ENCODE results near the gene GDF2. TPM values are rescaled to one million over a fixed set of nuclear protein-coding genes. Genes with fewer than 3 reads are reported as not detected.

GDF2 gene
- total RNA-seq, 1 experiment from 2014 or later: not detected

- Histone ChIP-seq H3K23me2 (ENCODE audit: insufficient read length, low read depth, low read length, poor library complexity, severe bottlenecking) (no peaks in the 10 kb centered on the region), H2AFZ (ENCODE audit: low read length) (no peak overlapping the region), H3K9ac (ENCODE audit: extremely low read depth, insufficient read length, low read length) (no peak overlapping the region), H3K14ac (ENCODE audit: insufficient read depth, low read length) (no peak overlapping the region), H3K4ac (ENCODE audit: low read depth, low read length) (no peak overlapping the region), H2BK15ac (ENCODE audit: low read depth, low read length) (no peak overlapping the region), H2BK5ac (ENCODE audit: insufficient read length, low read length) (no peak overlapping the region), H3T11ph (ENCODE audit: low read length) (no peak overlapping the region), H4K91ac (ENCODE audit: insufficient read length, low read depth, low read length) (no peak overlapping the region), H2AK5ac (ENCODE audit: insufficient read length, low read length) (no peak overlapping the region), H3K79me2 (ENCODE audit: insufficient read depth, low read length) (no peaks in the 10 kb centered on the region), H4K20me1 (ENCODE audit: control insufficient read depth, insufficient read depth, insufficient read length) (no peaks in the 10 kb centered on the region), H3K4me1 (ENCODE audit: insufficient read depth, low read length) (no peaks in the 10 kb centered on the region), H3K27ac (ENCODE audit: insufficient read length, low read depth, low read length) (no peak overlapping the region), H3K23ac (ENCODE audit: insufficient read length, low read depth, low read length) (no peak overlapping the region), H3K18ac (ENCODE audit: insufficient read length, low read depth, low read length) (no peak overlapping the region), H3K56ac (ENCODE audit: insufficient read length, low read depth, low read length) (no peak overlapping the region), H4K5ac (ENCODE audit: insufficient read length, low read depth, low read length) (no peak overlapping the region), H2BK120ac (ENCODE audit: low read depth, low read length, poor library complexity, severe bottlenecking) (no peak overlapping the region), H3K27me3 (ENCODE audit: insufficient read depth, low read length) (no peaks in the 10 kb centered on the region), H2BK20ac (ENCODE audit: low read depth, low read length, poor library complexity, severe bottlenecking) (no peak overlapping the region), H2BK12ac (ENCODE audit: insufficient read length, low read depth, low read length) (no peak overlapping the region), H4K8ac (replicated peaks; ENCODE audit: insufficient read length, low read depth, low read length) (no peak overlapping the region), H3K79me1 (ENCODE audit: insufficient read depth, low read depth, low read length, poor library complexity, severe bottlenecking) (no peaks in the 10 kb centered on the region), H3K4me2 (ENCODE audit: insufficient read depth, insufficient read length, low read length) (no peak overlapping the region), H3K9me3 (ENCODE audit: control insufficient read depth, low read depth, low read length) (no peaks in the 10 kb centered on the region)
- DNase-seq: no peak
- no peaks in the 10 kb centered on the region for H3K36me3 Mint-ChIP-seq (ENCODE audit: insufficient read depth in 1 of 3, low read depth in 3 of 3)
- TF ChIP-seq CTCF (conservative IDR thresholded peaks at IDR 0.05): no peak
- H3K4me1 Mint-ChIP-seq: peaks cover 17 to 22% of the 10 kb centered on the region in 2 experiments
- peak overlapping the region in 1 of 3 experiments; percentile 81; a peak in 1 of 7 replicates for H3K27ac Mint-ChIP-seq
- H3K4me3 Mint-ChIP-seq: no peak overlapping the region
- H3K27me3 Mint-ChIP-seq (ENCODE audit: low read depth): no peaks in the 10 kb centered on the region
- no CpG with 5 or more reads among the region's 9 CpGs for WGBS (ENCODE audit: extremely low coverage, insufficient read length, low lambda C conversion rate)
- H3K9me3 Mint-ChIP-seq: no peaks in the 10 kb centered on the region; a peak in 1 of 5 replicates
Measured at GRCh38 chr10:47365431-47366180, 43.4 kb downstream of the GDF2 start.
